ENCODE measurements around the gene GTPBP3. TPM values are rescaled to one million over a fixed set of nuclear protein-coding genes. Genes with fewer than 3 reads are reported as not detected.

Gene GTPBP3
- total RNA-seq, 1 experiment from 2014 or later: 73.0 TPM

DNA sequence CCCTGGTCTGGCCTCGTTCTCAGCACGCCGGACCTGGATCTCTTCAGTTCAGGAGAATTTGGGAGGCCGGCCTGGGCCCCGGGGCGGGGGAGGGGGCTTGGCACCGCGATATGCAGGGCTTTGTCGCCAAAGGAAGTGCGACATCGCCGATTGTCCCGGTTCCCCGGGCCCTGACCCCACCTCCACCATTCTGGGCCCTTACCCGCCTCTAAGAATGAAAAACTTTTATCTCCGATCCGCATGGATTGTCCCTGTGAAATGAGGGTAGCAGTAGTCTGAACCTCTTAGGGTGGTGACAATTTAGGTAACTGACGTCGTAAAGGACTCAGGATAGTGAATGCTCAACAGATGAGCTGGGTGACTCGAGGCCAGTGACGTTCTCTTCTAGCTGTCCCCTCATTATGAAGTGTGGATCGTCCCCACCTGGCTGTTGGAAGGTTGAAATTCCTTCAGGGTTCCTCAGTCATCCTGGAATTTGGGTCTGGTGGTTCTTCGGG is 27.3 kb upstream of the GTPBP3 start:
- ATAC-seq: no peak

More for the DNA sequence above, 27.3 kb upstream of the GTPBP3 start:
- Histone ChIP-seq H2AFZ (ENCODE audit: low read depth, low read length, poor library complexity, severe bottlenecking) (no peak overlapping the region), H3K27me3 (ENCODE audit: insufficient read depth, low read length) (no peaks in the 10 kb centered on the region), H3K79me2 (ENCODE audit: insufficient read depth, low read length) (peaks cover 59% of the 10 kb centered on the region), H3K27ac (ENCODE audit: low read depth, low read length) (peak overlapping the region; percentile 79), H3K4me2 (ENCODE audit: low read length) (peak overlapping the region; percentile 99), H3K4me3 (replicated peaks in 1 of 2; ENCODE audit: low read depth in 1 of 2, low read length in 2 of 2) (peak overlapping the region; percentile 80 to 98), H3K9me3 (ENCODE audit: control insufficient read depth in 1 of 2, insufficient read depth in 1 of 2, low read depth in 1 of 2, low read length in 2 of 2) (no peaks in the 10 kb centered on the region), H3K36me3 (ENCODE audit: control insufficient read depth in 1 of 2, insufficient read depth in 2 of 2, low read length in 2 of 2) (peaks cover 4 to 12% of the 10 kb centered on the region in 2 experiments), H4K20me1 (ENCODE audit: insufficient read depth) (no peaks in the 10 kb centered on the region), H3K9ac (ENCODE audit: low read length) (peak overlapping the region; percentile 81), H3K4me1 (ENCODE audit: control insufficient read depth in 1 of 2, insufficient read depth in 2 of 2, low read length in 2 of 2) (peaks cover 41 to 58% of the 10 kb centered on the region in 2 experiments), H3K9me2 (ENCODE audit: insufficient read depth) (no peaks in the 10 kb centered on the region)
- RAD21 ChIA-PET (ENCODE audit: low non-redundant PET in 1 of 2, low total read pairs in 2 of 2, uncharacterized antibody in 2 of 2, unreplicated experiment in 2 of 2): no interaction called here
- POLR2A ChIA-PET: interaction anchor here (1.4 to 3.2 kb wide), 2 partner anchors 17 to 24 kb away, joined by 9 to 39 read pairs; partner anchors contain the start of gene ANO8
- intact Hi-C loops (cut with micrococcal nuclease): loop anchor here (2.0 kb wide), 1 partner anchor 17 kb away; no protein-coding TSS in a partner anchor
- BruUV-seq (replicated peaks): no TSS peak
- TF ChIP-seq POLR2AphosphoS5 (IDR thresholded peaks at IDR 0.05; ENCODE audit: low read depth, low read length) (no peak), FOSL1 (IDR thresholded peaks at IDR 0.05; ENCODE audit: low read depth) (no peak), CBX3 (IDR thresholded peaks at IDR 0.05; ENCODE audit: low read depth) (no peak), ZNF274 (IDR thresholded peaks at IDR 0.05; ENCODE audit: low read depth, low read length) (no peak), SRF (IDR thresholded peaks at IDR 0.05; ENCODE audit: low read depth) (no peak)
- TF ChIP-seq, protein P1, sequence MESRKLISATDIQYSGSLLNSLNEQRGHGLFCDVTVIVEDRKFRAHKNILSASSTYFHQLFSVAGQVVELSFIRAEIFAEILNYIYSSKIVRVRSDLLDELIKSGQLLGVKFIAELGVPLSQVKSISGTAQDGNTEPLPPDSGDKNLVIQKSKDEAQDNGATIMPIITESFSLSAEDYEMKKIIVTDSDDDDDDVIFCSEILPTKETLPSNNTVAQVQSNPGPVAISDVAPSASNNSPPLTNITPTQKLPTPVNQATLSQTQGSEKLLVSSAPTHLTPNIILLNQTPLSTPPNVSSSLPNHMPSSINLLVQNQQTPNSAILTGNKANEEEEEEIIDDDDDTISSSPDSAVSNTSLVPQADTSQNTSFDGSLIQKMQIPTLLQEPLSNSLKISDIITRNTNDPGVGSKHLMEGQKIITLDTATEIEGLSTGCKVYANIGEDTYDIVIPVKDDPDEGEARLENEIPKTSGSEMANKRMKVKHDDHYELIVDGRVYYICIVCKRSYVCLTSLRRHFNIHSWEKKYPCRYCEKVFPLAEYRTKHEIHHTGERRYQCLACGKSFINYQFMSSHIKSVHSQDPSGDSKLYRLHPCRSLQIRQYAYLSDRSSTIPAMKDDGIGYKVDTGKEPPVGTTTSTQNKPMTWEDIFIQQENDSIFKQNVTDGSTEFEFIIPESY (IDR thresholded peaks at IDR 0.05; ENCODE audit: extremely low read depth, insufficient replicate concordance, low read length): no peak
- TF ChIP-seq, protein P2, sequence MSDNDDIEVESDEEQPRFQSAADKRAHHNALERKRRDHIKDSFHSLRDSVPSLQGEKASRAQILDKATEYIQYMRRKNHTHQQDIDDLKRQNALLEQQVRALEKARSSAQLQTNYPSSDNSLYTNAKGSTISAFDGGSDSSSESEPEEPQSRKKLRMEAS (IDR thresholded peaks at IDR 0.05): no peak; the same call in 1 of the 2 replicates
- DNase-seq (ENCODE audit: low read depth, low spot score): no peak
- CTCF ChIA-PET: interaction anchor here (1.8 kb wide), 1 partner anchor 13 kb away, joined by 5 read pairs; no protein-coding TSS in a partner anchor
